GM18520 (cell line): Measurements from ENCODE around the gene TMC1.

Experiments
- ATAC-seq: cut with Tn5 transposase; IDR thresholded peaks from one replicate; pipeline ENCODE4 v1.9.1; 2021; ENCODE audit not compliant: unreplicated experiment

TMC1 gene

GRCh38 chr9:72667181-72667580 is 145.8 kb downstream of the TMC1 start:
- ATAC-seq: no peak

DNA sequence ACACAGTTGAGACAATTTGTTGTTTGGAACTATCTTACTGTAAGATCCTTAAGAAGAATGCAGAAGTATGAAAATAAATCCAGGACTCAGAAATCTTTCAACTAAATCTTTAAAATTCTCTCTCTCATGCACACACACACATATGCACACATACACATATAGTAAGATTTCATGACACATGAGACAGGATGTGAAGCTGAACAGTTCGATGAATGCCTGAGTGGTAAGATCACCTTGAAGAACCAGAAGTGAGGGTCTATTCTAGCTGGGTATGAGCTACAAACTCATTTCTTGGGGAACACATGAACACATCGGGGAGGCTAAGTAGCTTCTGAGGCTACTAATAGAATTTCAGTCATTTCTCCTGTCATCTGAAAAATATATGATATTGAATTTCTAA is 153.6 kb downstream of the TMC1 start:
- no peak for ATAC-seq

GRCh38 chr9:72675586-72675985 is 154.2 kb downstream of the TMC1 start:
- no peak for ATAC-seq

- ATAC-seq: no peak
These were observed 159.3 kb downstream of the TMC1 start for GRCh38 chr9:72680593-72681282.

GRCh38 chr9:72681283-72681630 is 159.8 kb downstream of the TMC1 start:
- ATAC-seq: no peak

DNA sequence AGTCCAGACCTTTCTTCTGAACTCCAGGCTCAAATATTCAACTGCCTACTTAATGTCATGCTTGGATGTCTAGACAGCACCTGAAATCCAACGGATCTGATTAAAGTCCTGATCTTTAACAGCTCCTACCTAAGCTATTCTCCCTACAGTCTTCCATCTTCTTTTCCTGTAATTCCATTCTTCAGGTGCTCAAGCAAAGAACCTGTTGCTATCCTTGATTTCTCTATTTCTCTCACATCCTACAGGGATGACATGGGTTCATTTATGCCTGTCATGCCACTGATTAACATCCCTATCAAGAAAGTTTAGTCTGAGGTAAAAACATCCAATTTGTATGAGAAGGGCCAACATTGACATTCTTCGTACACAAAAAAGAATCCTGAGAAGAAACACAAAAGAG is 163.2 kb downstream of the TMC1 start:
- ATAC-seq: no peak

DNA sequence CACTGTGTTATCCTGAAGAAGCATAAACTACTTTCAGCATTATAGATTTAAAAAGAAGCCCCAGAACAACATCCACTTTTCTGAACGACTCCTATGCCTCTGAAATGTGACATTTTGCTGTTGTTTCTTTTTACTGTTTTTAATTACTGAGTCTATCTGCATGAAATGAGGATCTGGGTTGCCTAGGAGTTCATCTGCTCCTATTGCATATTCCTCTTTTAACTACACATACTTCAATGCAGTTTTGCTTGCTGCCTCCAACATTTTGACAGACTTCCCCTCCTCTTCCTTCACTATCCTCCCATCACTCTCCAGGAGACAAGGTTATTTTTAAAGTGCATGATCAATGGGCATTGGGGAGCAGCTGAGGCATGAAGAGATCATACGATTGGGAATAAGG is 164.5 kb downstream of the TMC1 start:
- no peak for ATAC-seq

GRCh38 chr9:72687331-72687730 is 165.9 kb downstream of the TMC1 start:
- no peak for ATAC-seq

DNA sequence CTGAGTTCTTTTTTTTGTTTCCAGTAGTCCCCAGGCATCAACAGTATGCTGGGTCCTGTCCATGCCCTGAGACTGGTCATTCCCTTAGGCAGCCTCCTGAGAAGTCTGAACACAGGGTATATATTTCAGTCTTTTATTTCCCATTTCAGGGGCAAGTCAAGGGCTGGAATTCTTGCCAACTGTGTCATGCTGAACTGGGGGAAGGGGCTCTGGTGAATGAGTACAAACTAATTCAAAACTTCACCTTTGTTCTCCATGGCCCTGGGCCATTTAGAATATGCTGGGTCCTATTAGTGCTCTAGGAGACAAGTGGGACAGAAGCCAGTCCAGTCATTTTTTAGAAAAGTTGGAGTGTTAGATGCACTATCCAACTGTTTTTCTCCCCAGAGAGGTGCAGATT is 170.3 kb downstream of the TMC1 start:
- ATAC-seq: no peak

DNA sequence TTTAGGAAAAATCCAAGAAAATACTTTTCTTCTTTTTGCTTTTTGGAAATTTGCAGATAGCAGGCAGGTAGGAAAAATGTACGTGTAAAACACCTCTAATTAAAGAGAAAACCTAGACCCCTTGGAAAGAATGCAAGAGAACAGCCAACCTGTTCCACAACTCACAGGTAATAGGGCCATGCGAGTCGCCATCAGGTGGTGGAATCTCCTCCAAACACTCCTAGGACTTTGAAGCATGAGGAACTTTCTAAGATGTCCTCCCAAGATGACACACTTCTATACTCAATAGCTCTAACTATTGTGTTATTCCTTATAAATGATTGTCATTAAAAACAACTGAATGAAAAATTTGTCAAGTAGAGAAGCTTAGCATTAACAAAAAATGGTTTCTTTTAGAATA is 174.0 kb downstream of the TMC1 start:
- ATAC-seq: no peak

DNA sequence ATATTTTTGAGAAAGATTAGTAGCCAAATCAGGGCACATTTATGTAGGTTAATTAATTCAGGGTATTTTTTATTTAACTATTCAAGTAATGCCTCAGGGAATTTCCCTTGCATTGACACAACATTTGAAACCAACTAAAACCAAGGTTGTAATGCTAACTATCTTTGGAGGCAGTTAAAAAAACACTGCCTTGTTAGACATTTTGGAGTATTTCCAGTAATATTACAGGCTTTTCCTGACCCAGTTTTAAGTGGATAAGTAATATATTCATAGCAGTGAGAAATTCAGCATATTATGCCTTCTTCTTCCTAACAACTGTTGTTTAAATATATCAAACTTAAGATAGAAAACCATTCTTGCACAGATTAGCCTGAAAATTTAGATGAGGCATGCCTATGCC is 175.1 kb downstream of the TMC1 start:
- ATAC-seq: no peak

DNA sequence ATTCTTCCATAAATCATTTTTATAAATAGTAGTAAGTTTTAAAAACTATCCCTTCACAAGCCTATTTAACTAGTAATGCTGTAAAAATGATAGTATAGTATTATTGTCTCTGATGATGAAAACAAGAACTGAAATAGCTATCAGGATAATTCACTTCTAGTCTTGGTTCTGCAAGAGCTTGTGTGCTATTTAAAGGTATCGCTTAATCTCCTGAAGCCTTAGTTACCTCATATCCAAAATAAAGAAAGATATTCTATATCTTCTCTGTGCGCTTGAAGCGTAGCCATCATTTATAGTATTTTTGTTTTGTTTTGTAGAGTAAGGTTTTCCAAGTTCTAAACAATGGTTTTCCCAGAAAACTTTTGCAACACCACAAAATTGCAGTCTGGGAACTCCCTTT is 180.1 kb downstream of the TMC1 start:
- no peak for ATAC-seq

DNA sequence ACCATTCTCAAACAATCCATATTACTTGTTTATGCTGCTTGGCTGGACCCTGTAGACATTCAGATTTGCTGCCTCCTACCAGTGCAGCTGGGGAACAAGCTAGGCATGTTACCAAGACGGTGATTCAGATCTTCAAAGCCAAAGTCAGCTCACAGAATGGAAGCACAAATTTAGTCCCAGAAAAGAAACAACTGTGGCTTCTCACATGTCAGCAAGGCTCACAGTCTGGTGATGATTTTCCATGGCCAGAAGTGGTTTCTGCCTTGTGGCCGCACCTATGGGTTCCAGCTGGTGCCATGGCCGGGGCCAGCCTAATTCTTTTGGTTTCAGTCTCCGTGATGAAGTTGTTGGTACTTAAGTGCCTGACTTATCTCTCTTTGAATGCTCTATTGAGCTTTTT is 182.2 kb downstream of the TMC1 start:
- peak; percentile 43 for ATAC-seq

GRCh38 chr9:72704688-72705375 is 183.4 kb downstream of the TMC1 start:
- no peak for ATAC-seq

GRCh38 chr9:72718503-72718902 is 197.1 kb downstream of the TMC1 start:
- ATAC-seq: no peak

DNA sequence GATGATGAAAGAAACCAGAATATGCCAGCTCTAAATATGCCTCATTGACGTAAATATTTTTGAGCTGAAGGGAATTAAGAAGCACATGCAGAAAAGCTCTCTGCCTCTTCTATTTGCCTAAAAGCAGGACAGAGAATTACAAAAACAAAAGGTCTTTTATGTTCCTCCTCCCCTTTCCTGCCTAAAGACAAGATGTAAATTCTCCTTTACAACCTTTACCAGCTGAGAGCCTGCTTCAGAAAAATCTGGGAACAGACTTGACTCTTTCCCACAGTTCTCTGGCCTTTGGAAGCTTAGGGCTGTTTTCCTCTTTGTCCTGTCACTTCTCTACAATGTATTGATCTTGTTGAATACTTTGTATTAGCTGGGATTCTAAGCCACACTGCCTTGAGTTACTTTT is 199.7 kb downstream of the TMC1 start:
- ATAC-seq: no peak

- ATAC-seq: no peak
These were observed 205.5 kb downstream of the TMC1 start for GRCh38 chr9:72726947-72727346.

GRCh38 chr9:72728031-72728770 is 206.8 kb downstream of the TMC1 start:
- no peak for ATAC-seq

DNA sequence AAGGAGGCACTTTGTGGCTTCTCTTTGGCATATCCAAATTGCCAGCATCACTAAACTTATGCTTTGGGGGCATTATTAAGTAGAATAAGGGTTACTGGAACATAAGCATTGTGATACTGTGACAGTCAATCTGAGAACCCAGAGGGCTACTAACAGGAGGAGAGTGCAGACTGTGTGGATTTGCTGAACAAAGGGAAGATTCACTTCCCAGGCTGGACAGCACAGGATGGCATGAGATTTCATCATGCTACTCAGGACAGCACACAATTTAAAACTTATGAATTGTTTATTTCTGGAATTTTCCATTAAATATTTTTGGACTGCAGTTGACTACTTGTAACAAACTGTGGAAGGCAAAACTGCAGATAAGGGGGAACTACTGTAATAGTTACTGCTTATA is 212.5 kb downstream of the TMC1 start:
- ATAC-seq: no peak

DNA sequence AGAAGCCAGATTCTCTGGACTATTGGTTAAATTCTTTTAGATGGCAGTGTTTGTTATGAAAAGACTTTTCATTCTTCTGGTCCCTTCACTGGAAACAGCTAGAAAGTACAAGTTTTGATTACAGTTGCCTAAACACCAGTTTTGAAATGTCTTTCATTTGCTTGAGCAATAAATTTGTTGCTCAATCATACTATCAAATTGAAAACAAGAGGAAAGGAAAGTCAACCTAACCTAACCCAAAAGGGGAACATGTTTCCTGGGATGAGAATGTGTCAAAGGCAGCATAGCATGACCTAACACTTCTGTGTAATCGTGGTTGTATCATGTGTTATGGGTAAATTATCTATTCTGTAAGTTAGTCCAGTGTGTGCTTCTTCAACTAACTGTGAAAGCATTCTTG is 213.2 kb downstream of the TMC1 start:
- no peak for ATAC-seq

GRCh38 chr9:72743836-72744235 is 222.4 kb downstream of the TMC1 start:
- no peak for ATAC-seq

- no peak for ATAC-seq
These were observed 227.9 kb downstream of the TMC1 start for GRCh38 chr9:72749276-72749675.
